ENCODE data around the gene FAXC. TPM values are rescaled to one million over a fixed set of nuclear protein-coding genes. Genes with fewer than 3 reads are reported as not detected.

FAXC gene
- total and polyA plus RNA-seq, 2 of the 8 experiments (the other 6 are each of a cell fraction or from before 2014, with no cell fraction given) = 23.2 to 29.8 TPM

GRCh38 chr6:99236010-99236409, 113.5 kb downstream of the FAXC start:
- Histone ChIP-seq H3K4me3 (ENCODE audit: extremely low read depth in 1 of 4, insufficient read depth in 2 of 4, low read depth in 3 of 4, low read length in 4 of 4) (no peak overlapping the region), H3K4ac (replicated peaks; ENCODE audit: insufficient read length, low read depth, low read length) (no peak overlapping the region), H3K36me3 (ENCODE audit: control insufficient read depth in 2 of 4, insufficient read depth in 4 of 4, low read length in 3 of 4) (no peaks in the 10 kb centered on the region), H4K8ac (ENCODE audit: extremely low read depth, insufficient read depth, low read length) (no peak overlapping the region), H3K27ac (ENCODE audit: low read depth, low read length) (no peak overlapping the region), H4K20me1 (replicated peaks in 1 of 2; ENCODE audit: control insufficient read depth in 1 of 2, insufficient read depth in 2 of 2, low read length in 2 of 2) (no peaks in the 10 kb centered on the region), H4K5ac (ENCODE audit: insufficient read length, low read depth, low read length) (no peak overlapping the region), H2AFZ (ENCODE audit: low read length) (no peak overlapping the region), H2BK20ac (ENCODE audit: low read length) (no peak overlapping the region), H3K4me2 (ENCODE audit: insufficient read depth in 1 of 2, low read depth in 2 of 2, low read length in 2 of 2) (no peak overlapping the region), H3K79me1 (ENCODE audit: low read depth, low read length) (no peaks in the 10 kb centered on the region), H3K14ac (ENCODE audit: insufficient read length) (no peak overlapping the region), H4K91ac (replicated peaks; ENCODE audit: insufficient read length, low read length) (no peak overlapping the region), H2AK5ac (ENCODE audit: low read depth, low read length) (no peak overlapping the region), H3K9me3 (ENCODE audit: insufficient read depth in 2 of 2, low read depth in 1 of 2, low read length in 1 of 2) (no peaks in the 10 kb centered on the region), H2BK120ac (replicated peaks; ENCODE audit: low read depth, low read length) (no peak overlapping the region), H2BK15ac (ENCODE audit: low read length) (no peak overlapping the region), H3K23ac (ENCODE audit: insufficient read length) (no peak overlapping the region), H2BK5ac (ENCODE audit: low read depth, low read length) (no peak overlapping the region), H3K27me3 (replicated peaks in 1 of 4; ENCODE audit: control insufficient read depth in 3 of 4, extremely low read depth in 1 of 4, insufficient read depth in 3 of 4, low read length in 3 of 4) (no peaks in the 10 kb centered on the region), H3K4me1 (replicated peaks in 1 of 4; ENCODE audit: control insufficient read depth in 3 of 4, insufficient read depth in 4 of 4, low read length in 3 of 4) (no peaks in the 10 kb centered on the region), H3K23me2 (ENCODE audit: low read depth, low read length) (no peaks in the 10 kb centered on the region), H3K79me2 (ENCODE audit: control insufficient read depth in 1 of 2, insufficient read depth in 2 of 2, low read length in 2 of 2) (no peaks in the 10 kb centered on the region), H2BK12ac (ENCODE audit: low read depth, low read length) (no peak overlapping the region), H3K56ac (replicated peaks; ENCODE audit: insufficient read length, low read depth, low read length) (no peak overlapping the region), H3K9ac (replicated peaks in 1 of 4; ENCODE audit: extremely low read depth in 1 of 4, low read depth in 3 of 4, low read length in 3 of 4) (no peak overlapping the region), H3K18ac (ENCODE audit: extremely low read depth, low read length) (no peak overlapping the region)
- ChIA-PET CTCF (ENCODE audit: partially characterized antibody) (interaction anchor here (0.5 to 2.2 kb wide), 7 partner anchors 8 to 1278 kb away, joined by 3 to 8 read pairs (median 5); no protein-coding TSS in a partner anchor), POLR2A (ENCODE audit: partially characterized antibody) (no interaction called here)
- 87% methylated on average over 3 of the region's 3 CpGs; no CpG with 5 or more reads in 1 of the 2 experiments for WGBS, 2 experiments (ENCODE audit: extremely low coverage in 1 of 2, insufficient coverage in 1 of 2, insufficient read length in 1 of 2, insufficient replicate concordance in 2 of 2, low coverage in 1 of 2, low lambda C conversion rate in 2 of 2, missing lambda C conversion rate in 1 of 2)
- FAIRE-seq = no peak
- DNase-seq (ENCODE audit: low read depth in 1 of 2, low spot score in 2 of 2) = no peak
- TF ChIP-seq RBBP5 (IDR thresholded peaks at IDR 0.05; ENCODE audit: borderline replicate concordance, low read depth, low read length) = no peak
- TF ChIP-seq USF2 (IDR thresholded peaks at IDR 0.05; ENCODE audit: low read length) = no peak
- TF ChIP-seq EP300 (IDR thresholded peaks at IDR 0.05; ENCODE audit: borderline replicate concordance in 1 of 2, low read depth in 2 of 2, low read length in 2 of 2) = no peak
- no peak for TF ChIP-seq CEBPB (IDR thresholded peaks at IDR 0.05; ENCODE audit: low read depth, low read length)
- TF ChIP-seq NRF1 (IDR thresholded peaks at IDR 0.05; ENCODE audit: low read depth, low read length) = no peak
- TF ChIP-seq POLR2AphosphoS5 (IDR thresholded peaks at IDR 0.05; ENCODE audit: low read depth, low read length) = no peak
- TF ChIP-seq JUND (IDR thresholded peaks at IDR 0.05; ENCODE audit: low read length) = no peak
- no peak for TF ChIP-seq CHD2 (IDR thresholded peaks at IDR 0.05; ENCODE audit: low read length)
- TF ChIP-seq POLR2A (IDR thresholded peaks at IDR 0.05; ENCODE audit: control extremely low read depth in 1 of 2, low read depth in 2 of 2, low read length in 2 of 2) = no peak
- no peak for TF ChIP-seq KDM1A (IDR thresholded peaks at IDR 0.05; ENCODE audit: borderline replicate concordance, low read length)
